Measurements from ENCODE around the gene PTP4A1.

- TF ChIP-seq, protein P1, sequence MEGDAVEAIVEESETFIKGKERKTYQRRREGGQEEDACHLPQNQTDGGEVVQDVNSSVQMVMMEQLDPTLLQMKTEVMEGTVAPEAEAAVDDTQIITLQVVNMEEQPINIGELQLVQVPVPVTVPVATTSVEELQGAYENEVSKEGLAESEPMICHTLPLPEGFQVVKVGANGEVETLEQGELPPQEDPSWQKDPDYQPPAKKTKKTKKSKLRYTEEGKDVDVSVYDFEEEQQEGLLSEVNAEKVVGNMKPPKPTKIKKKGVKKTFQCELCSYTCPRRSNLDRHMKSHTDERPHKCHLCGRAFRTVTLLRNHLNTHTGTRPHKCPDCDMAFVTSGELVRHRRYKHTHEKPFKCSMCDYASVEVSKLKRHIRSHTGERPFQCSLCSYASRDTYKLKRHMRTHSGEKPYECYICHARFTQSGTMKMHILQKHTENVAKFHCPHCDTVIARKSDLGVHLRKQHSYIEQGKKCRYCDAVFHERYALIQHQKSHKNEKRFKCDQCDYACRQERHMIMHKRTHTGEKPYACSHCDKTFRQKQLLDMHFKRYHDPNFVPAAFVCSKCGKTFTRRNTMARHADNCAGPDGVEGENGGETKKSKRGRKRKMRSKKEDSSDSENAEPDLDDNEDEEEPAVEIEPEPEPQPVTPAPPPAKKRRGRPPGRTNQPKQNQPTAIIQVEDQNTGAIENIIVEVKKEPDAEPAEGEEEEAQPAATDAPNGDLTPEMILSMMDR (IDR thresholded peaks at IDR 0.05; ENCODE audit: insufficient read depth, low read length) = no peak
- no peak for TF ChIP-seq POLR2AphosphoS5 (IDR thresholded peaks at IDR 0.05; ENCODE audit: low read depth)
- TF ChIP-seq REST (IDR thresholded peaks at IDR 0.05; ENCODE audit: insufficient replicate concordance, low read depth) = no peak
- no peak for TF ChIP-seq SPI1 (IDR thresholded peaks at IDR 0.05; ENCODE audit: borderline replicate concordance, low read depth)
- no peak for TF ChIP-seq GABPA (IDR thresholded peaks at IDR 0.05; ENCODE audit: low read depth)
Observed at GRCh38 chr6:63610944-63611343, 38.7 kb downstream of the PTP4A1 start.
